ENCODE data around the gene COBLL1.

Gene COBLL1

DNA sequence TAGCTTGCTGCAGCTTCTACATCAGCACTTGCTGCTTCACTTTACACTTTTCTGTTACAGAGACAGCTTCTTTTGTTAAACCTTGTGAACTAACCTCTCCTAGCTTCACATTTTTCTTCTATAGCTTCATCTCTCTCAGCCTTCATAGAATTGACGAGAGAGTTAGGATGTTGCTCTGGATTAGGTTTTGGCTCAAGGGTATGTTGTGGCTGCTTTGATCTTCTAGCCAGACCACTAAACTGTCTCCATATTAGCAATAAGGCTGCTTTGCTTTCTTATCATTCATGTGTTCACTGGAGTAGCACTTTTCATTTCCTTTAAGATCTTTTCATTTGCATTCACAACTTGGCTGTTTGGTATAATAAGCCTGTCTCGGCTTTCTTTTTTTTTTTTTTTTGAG, 174.1 kb downstream of the COBLL1 start:
- no peak for DNase-seq

DNA sequence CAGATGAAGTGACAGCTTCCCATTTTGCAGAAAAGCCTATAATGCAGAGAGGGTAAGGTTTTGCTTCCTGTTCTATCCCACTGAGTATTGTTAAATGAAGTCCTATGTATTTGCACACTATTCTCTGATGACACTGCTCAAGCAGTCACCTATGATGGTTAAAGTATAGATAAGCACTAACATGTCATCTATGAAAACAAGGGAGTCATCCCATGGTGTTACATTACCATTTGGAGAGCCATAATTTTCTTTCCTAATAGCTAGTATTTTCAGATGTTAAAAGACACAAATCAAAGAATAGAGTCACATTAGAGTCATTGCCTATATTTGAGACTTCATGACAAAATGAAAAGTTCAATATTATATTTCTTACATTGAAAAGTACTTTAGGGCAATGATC, 177.6 kb downstream of the COBLL1 start:
- no peak for DNase-seq

DNA sequence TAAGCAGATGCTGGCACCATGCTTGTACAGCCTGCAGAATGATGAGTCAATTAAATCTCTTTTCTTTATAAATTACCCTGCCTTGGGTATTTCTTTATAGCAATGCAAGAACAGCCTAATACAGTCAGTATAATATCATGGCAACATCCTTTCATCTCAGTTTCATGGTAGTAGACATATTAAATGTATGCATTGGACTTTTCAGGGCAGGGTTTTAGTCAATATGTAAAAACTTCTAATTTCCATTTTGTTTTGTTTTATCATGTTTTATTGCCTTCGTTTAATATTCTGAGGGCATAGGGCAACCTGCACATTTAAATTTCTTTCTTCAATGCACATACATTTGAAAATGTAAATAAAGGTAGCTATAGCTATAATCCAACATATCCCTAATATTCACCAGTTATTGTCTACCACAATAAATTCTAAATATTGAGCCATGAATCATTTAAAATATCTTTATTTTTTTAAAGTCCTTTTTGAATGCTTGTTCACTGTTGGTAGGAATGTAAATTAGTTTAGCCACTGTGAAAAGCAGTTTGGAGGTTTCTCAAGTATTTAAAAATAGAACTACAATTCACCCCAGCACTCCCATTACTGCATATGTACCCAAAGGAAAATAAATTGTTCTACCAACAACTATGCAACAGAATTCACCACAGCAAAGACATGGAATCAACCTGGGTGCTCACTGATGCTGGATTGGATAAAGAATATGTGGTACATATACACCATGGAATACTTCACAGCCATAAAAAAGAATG, 178.6 kb downstream of the COBLL1 start:
- no peak for DNase-seq

DNA sequence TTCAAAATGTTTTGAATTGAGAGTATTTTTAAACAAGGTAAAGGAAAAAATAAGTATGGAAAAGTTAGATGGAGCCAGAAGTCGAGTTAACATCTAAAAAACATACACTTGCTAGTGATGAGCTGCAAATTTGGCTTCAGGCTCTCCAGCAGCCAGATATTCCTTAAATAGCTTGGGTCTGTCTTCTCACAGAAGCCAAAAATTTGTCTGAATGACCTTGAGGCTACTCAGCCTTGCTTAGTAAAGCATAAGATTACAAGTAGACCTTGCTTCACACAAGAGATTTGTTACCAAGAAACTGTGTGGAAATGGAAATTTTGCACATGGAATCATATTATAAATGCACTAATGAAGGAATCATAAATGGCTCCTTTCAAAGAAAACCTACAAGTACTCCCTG, 179.6 kb downstream of the COBLL1 start:
- DNase-seq = no peak

DNA sequence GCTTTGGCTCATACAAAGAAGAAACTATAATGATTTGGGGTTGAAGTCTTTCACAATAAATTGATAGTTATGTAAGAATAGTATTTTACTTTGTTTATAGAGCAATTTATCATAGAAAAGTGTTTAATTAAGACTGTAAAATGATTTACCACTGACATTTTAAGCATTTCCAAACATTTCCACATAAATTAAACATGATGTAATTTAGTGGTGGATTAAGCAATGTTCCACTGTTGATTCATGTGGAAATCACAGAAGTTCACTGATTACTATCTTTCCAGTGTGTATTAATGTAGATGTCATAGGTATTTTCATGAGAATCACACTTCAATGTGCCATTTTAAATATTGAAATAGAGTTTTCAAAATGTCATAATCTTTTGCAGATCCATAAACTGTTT, 180.3 kb downstream of the COBLL1 start:
- DNase-seq = no peak

DNA sequence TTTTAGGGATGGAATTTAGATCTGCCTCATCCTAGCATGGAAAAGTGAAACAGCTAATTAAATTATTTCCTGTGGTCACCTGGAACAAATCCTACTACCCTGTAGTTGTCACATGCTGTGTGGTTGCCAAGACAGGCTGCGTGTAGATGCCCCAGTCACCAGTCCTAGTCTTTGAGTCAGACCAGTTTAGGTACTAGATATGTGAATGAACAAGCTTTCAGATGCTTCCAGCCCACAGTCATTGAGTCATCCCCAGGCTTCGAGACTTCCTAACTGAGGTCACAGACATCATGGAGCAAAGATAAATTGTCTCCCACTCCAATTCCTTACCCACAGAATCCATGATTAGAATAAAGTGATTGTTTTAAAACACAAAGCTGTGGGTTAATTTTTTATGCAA, 184.5 kb downstream of the COBLL1 start:
- DNase-seq = no peak

DNA sequence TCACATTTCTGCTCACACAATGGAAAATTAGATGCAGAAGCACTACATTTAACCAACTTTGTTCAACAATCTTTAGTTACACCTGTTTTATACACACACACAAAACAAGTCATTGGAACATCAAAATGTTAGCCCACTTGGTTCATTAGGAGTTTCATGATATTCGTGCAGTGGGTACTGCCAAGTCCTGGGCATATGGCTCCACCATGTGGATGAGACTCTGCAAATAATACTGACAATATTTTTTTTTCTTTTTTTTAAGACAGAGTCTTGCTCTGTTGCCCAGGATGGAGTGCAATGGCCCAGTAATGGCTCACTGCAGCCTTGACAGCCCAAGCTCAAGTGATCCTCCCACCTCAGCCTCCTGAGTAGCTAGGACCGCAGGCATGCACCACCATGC, 185.9 kb downstream of the COBLL1 start:
- DNase-seq = no peak

DNA sequence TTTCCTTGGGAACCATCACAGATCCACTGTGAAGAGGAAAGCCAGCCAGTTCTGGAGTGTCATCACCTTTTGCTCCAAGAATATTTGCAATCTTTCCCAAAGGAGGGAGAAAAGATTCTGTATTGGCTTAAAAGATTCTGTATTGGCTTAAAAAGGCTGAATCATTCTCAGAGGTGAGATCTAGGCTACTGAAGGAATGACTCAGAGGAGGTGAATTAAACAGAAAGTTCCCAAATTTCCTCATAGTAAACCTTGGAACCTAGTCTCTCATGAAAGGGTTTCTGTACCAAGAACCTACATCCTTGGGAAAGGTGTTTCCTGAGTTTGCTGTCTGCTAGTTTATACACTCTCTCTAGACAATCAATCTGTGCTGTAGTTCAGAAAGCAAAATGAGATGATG, 186.3 kb downstream of the COBLL1 start:
- no peak for DNase-seq

DNA sequence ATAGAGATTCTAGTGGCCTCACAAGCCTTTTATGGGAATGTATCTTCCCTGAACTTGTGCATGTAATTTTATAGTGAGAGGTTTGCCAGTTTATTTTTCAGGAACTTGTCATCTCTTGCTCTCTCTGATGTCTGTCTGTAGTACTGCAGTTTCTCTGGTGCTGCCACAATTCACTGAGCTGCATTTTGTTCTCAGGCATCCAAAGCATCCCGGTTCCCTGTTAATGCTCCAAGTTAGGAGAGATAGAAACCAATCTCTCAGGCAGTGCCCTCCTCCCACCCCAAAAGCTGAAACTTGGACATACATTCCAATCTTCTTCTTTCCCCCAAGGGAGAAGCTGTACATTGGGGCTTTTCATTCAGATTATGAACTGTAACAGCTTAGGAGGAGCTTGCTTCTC, 190.3 kb downstream of the COBLL1 start:
- no peak for DNase-seq

DNA sequence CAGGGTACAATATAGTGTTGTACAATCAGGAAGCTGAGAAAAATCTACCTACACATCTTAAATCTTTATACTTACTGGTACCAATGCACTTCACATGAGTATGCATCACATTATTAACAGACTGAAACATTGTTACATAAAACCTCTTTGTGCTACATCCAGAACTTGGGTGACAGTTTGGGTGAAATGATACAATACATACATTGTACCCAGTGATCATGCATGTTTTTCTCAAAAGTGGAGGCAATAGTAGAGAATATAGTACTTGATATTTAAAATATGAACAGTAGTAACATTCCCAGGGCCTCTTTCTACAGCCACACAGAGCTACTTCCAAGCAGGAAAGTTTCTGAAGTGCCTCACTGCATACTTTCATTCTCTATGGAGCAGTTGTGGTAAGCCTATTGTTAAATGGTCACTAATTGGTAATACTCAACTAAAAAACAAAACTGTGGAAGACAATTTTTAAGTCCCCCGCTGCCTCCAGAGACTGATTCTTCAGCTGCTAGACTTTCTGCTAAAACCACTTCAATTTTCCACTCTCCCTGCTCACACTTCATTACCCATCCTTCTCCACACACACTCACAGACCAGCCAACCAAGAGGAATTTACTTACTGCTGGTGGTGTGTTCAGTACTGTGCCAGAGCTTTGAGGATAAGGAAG, 197.5 kb downstream of the COBLL1 start:
- no peak for DNase-seq

DNA sequence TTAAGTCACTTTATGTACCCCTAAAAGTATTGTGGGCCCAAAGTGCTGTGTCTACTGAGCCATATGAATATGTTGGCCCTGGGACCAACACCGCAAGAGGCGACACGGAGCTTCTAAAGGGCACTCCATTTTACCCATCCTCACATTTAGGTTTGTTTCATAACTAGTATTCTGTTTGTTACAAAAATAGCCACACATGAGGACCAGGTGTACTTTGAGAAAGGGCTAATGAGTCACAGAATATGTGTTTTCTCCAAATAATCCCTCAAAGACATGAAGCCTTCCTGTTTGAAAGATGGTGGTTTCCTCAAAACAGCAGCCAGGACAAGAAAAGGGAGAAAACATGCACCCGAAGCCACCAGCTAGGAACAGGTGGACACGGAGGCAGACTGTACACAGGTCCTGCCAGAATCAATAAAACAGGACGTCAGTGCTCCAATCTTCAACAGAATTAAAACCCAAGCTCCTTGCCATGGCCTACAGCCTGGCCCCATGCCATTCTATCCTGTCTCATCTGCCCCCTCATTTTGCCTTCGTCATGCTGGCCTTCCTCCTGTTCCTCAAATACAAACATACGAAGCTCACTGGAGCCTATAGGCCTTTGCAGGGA, 198.6 kb downstream of the COBLL1 start:
- no peak for DNase-seq

DNA sequence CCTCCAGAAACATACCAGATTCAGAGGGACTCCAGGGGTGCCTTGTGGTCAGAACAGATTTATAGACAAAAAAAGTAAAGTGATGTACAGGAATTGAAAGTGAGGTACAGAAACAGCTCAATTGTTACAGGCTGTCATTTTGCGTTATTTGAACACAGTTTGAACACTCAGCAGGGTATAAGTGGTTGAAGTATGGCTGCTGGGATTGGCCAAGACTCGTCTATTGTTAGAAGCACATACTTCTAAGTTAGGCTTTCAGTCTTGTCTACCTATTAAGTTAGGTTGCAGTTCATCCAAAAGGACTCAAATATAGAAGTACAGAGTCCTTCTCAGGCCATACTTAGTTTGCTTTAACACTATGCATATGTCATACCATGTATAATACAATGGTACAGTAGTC, 199.4 kb downstream of the COBLL1 start:
- DNase-seq = no peak
